OCI-LY1 (cell line): Measurements from ENCODE around the gene EXOSC3.

Source experiments
- H2AFZ ChIP-seq: fragments of 200-600 bp; sonication (generic), shearing (Covaris generic); 2 replicates; pipeline ENCODE4 v1.6.0; 2014; ENCODE audit warnings: antibody characterized with exemption, mild to moderate bottlenecking, low read length
- H3F3A ChIP-seq: fragments of 200-600 bp; sonication (generic), shearing (Covaris generic); 2 replicates; pipeline ENCODE4 v1.6.0; 2014; ENCODE audit warnings: mild to moderate bottlenecking, antibody characterized with exemption, low read length, moderate library complexity; ENCODE audit not compliant: insufficient read depth
- H3K27ac ChIP-seq: fragments of 200-600 bp; sonication (generic); 2 replicates; pipeline ENCODE4 v1.5.1; 2014; ENCODE audit warnings: low read length, mixed run types, mild to moderate bottlenecking, low read depth; ENCODE audit not compliant: poor library complexity, severe bottlenecking
- H3K27me3 ChIP-seq: fragments of 200-600 bp; sonication (generic); 2 replicates; pipeline ENCODE4 v1.6.0; 2014; ENCODE audit warnings: antibody characterized with exemption, mild to moderate bottlenecking, low read length, moderate library complexity; ENCODE audit not compliant: insufficient read depth
- H3K36me3 ChIP-seq: fragments of 200-600 bp; sonication (generic); 2 replicates; pipeline ENCODE4 v1.6.1; 2014; ENCODE audit warnings: mild to moderate bottlenecking, antibody characterized with exemption, low read length, moderate library complexity, mixed read lengths; ENCODE audit not compliant: insufficient read depth
- H3K4me1 ChIP-seq: fragments of 200-600 bp; sonication (generic); 2 replicates; pipeline ENCODE4 v1.5.1; 2014; ENCODE audit warnings: mild to moderate bottlenecking, low read length, moderate library complexity; ENCODE audit not compliant: insufficient read depth, severe bottlenecking
- H3K4me2 ChIP-seq: fragments of 200-600 bp; sonication (generic), shearing (Covaris generic); 2 replicates; pipeline ENCODE4 v1.6.1; 2014; ENCODE audit warnings: low read length
- H3K4me3 ChIP-seq: fragments of 200-600 bp; sonication (generic); 2 replicates; pipeline ENCODE4 v1.5.1; 2014; ENCODE audit warnings: low read length, low read depth, mild to moderate bottlenecking, mixed read lengths; ENCODE audit not compliant: poor library complexity, severe bottlenecking
- H3K79me2 ChIP-seq: fragments of 200-600 bp; shearing (Covaris generic); 2 replicates; pipeline ENCODE4 v1.6.1; 2016; ENCODE audit warnings: mixed run types, low read length, mixed read lengths; ENCODE audit not compliant: insufficient read depth
- H3K9ac ChIP-seq: fragments of 200-600 bp; sonication (generic), shearing (Covaris generic); 2 replicates; pipeline ENCODE4 v1.6.1; 2014; ENCODE audit warnings: mild to moderate bottlenecking, low read length, mixed read lengths
- H3K9me2 ChIP-seq: fragments of 200-600 bp; sonication (generic), shearing (Covaris generic); 2 replicates; pipeline ENCODE4 v1.6.1; 2014; ENCODE audit warnings: low read depth, mild to moderate bottlenecking, low read length, mixed read lengths
- H3K9me3 ChIP-seq: fragments of 200-600 bp; shearing (Covaris generic); 2 replicates; pipeline ENCODE4 v1.6.1; 2014; ENCODE audit warnings: low read length, mixed read lengths
- H4K20me1 ChIP-seq: fragments of 200-600 bp; sonication (generic), shearing (Covaris generic); 2 replicates; pipeline ENCODE4 v1.6.0; 2016; ENCODE audit warnings: mild to moderate bottlenecking, low read length; ENCODE audit not compliant: insufficient read depth
- CTCF ChIP-seq: fragments of 200-600 bp; sonication (generic), shearing (Covaris generic); IDR thresholded peaks from 2 replicates; pipeline ENCODE4 v1.5.1; 2017; ENCODE audit warnings: mild to moderate bottlenecking, antibody characterized with exemption, low read length, moderate library complexity, mixed read lengths
- EZH2 ChIP-seq: fragments of 200-600 bp; sonication (generic), shearing (Covaris generic); IDR thresholded peaks from 2 replicates; pipeline ENCODE4 v1.8.0; 2017; ENCODE audit warnings: borderline replicate concordance, mixed run types, mild to moderate bottlenecking, antibody characterized with exemption, low read length, moderate library complexity, mixed read lengths

The EXOSC3 gene

GRCh38 chr9:37796232-37796631 is 11.4 kb upstream of the EXOSC3 start:
- H3K36me3 ChIP-seq, result no peaks in the 10 kb centered on the region
- H3K27me3 ChIP-seq, result no peaks in the 10 kb centered on the region
- no peak for TF ChIP-seq CTCF
- no peak for TF ChIP-seq EZH2
- no peak overlapping the region for H3K9ac ChIP-seq
- no peaks in the 10 kb centered on the region for H4K20me1 ChIP-seq
- H3K4me3 ChIP-seq, result no peak overlapping the region
- no peaks in the 10 kb centered on the region for H3F3A ChIP-seq
- no peak overlapping the region for H3K27ac ChIP-seq
- H3K4me2 ChIP-seq, result no peak overlapping the region
- no peaks in the 10 kb centered on the region for H3K79me2 ChIP-seq
- no peak overlapping the region for H2AFZ ChIP-seq
- no peaks in the 10 kb centered on the region for H3K9me2 ChIP-seq
- H3K9me3 ChIP-seq, result no peaks in the 10 kb centered on the region
- H3K4me1 ChIP-seq, result peaks cover 9% of the 10 kb centered on the region

- Histone ChIP-seq H3K4me2 (no peak overlapping the region), H3K9me3 (no peaks in the 10 kb centered on the region), H3K4me1 (no peaks in the 10 kb centered on the region), H3K4me3 (no peak overlapping the region), H3K27ac (no peak overlapping the region), H4K20me1 (no peaks in the 10 kb centered on the region), H3K9ac (no peak overlapping the region), H2AFZ (no peak overlapping the region), H3K79me2 (no peaks in the 10 kb centered on the region), H3K27me3 (no peaks in the 10 kb centered on the region), H3K36me3 (peaks cover 4% of the 10 kb centered on the region; the same call in 1 of the 2 replicates), H3F3A (no peaks in the 10 kb centered on the region), H3K9me2 (no peaks in the 10 kb centered on the region)
- no peak for TF ChIP-seq EZH2
- no peak for TF ChIP-seq CTCF
Observed at GRCh38 chr9:37792122-37792521, 7.3 kb upstream of the EXOSC3 start.

GRCh38 chr9:37790096-37790495 is 5.2 kb upstream of the EXOSC3 start:
- no peaks in the 10 kb centered on the region for H4K20me1 ChIP-seq
- H3K27ac ChIP-seq, result no peak overlapping the region
- no peak for TF ChIP-seq CTCF
- TF ChIP-seq EZH2, result no peak
- no peak overlapping the region for H3K4me2 ChIP-seq
- no peaks in the 10 kb centered on the region for H3F3A ChIP-seq
- H3K9ac ChIP-seq, result no peak overlapping the region
- H3K36me3 ChIP-seq, result peaks cover 4% of the 10 kb centered on the region; the same call in 1 of the 2 replicates
- H2AFZ ChIP-seq, result no peak overlapping the region
- peaks cover 4% of the 10 kb centered on the region for H3K4me1 ChIP-seq
- H3K4me3 ChIP-seq, result no peak overlapping the region
- H3K9me3 ChIP-seq, result no peaks in the 10 kb centered on the region
- no peaks in the 10 kb centered on the region for H3K27me3 ChIP-seq
- H3K79me2 ChIP-seq, result no peaks in the 10 kb centered on the region
- H3K9me2 ChIP-seq, result no peaks in the 10 kb centered on the region
